Stimulated activated CD4-positive, alpha-beta T cell treated with anti-CD3 and anti-CD28 coated beads, Interleukin-12 subunit alpha, Interleukin-12 subunit beta, amount 100 ng/mL, for 48 hours (primary cell): ENCODE results near the gene IL25.
"Not testable (repeated sequence)": the region's sequence is repeated elsewhere in the genome, so short reads cannot be mapped to it uniquely, and the experiment has no call there.

Source experiments
- DNase-seq, 3 donors: peaks; one replicate each; pipeline ENCODE4 v3.0.0-alpha.2; 2020; ENCODE audit warnings: low read depth in 2 of 3, low spot score in 1 of 3

IL25 gene

DNA sequence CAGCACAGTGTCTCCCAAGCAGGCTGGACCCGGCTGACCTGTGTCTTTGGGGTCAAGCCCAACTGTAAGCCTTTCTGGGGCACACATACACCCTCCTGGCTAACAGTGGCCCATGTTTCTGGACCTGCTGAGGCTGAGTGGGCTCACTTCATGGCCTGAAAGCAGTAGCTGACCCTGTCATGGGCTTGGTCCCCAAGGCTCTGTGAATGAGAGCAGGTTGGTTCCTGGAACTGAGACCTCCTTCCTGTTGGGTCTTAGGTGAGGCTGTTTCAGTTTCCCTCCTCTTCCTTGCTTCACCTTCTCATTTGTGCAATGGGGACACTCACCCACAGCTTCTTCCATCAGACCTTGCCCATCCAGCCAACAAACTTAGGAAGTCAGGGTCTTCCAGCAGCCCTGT lies 744 bp upstream of the IL25 start:
- no peak for DNase-seq

DNA sequence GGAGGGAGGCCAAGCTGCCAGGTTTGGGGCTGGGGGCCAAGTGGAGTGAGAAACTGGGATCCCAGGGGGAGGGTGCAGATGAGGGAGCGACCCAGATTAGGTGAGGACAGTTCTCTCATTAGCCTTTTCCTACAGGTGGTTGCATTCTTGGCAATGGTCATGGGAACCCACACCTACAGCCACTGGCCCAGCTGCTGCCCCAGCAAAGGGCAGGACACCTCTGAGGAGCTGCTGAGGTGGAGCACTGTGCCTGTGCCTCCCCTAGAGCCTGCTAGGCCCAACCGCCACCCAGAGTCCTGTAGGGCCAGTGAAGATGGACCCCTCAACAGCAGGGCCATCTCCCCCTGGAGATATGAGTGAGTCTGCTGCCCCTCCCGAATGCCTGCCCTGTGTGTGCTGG lies 432 bp downstream of the IL25 start:
- DNase-seq: no peak

DNA sequence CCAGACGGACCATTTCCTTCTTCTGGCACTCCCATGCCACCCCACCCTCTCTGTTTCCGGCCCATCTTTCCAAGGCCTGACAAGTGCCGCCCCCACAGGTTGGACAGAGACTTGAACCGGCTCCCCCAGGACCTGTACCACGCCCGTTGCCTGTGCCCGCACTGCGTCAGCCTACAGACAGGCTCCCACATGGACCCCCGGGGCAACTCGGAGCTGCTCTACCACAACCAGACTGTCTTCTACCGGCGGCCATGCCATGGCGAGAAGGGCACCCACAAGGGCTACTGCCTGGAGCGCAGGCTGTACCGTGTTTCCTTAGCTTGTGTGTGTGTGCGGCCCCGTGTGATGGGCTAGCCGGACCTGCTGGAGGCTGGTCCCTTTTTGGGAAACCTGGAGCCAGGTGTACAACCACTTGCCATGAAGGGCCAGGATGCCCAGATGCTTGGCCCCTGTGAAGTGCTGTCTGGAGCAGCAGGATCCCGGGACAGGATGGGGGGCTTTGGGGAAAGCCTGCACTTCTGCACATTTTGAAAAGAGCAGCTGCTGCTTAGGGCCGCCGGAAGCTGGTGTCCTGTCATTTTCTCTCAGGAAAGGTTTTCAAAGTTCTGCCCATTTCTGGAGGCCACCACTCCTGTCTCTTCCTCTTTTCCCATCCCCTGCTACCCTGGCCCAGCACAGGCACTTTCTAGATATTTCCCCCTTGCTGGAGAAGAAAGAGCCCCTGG lies 3.1 kb downstream of the IL25 start:
- DNase-seq: no peak

DNA sequence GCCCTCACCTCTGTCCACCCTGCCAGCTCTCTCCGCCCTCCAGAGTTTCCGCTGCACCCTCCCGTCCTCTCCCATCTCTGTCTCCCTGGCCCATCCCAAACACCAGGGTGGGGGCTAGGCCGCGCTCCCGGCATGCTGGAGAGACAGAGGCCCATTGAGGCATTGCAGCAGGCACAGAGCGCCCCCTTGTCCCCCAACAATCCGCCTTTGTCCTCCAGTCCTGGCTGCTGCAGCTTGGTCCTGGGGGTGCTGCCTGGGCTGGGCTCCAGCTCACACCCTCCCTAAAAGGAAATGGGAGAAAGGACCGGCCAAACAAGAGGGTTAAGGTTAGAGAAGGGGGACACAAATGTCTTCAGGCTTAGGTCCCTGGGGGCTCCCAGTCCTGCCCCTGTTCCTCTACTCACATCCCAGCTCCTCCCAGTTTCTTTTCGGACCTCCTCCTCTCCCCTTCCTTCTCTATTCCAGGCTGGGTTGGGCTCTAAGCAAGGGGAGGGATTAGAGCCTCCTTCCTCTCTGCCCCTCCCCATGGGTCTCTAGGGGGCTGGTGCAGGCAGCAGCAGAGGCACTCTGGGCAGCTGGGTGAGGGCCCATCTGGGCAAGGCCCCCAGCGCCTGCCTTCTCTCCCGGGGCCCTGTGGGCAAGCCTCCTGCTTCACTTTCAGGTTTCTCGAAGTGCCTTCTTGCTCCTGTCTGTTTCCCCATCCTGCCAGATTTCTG lies 4.0 kb downstream of the IL25 start, which contains the start of gene CMTM5:
CMTM5 (plus strand) TSS at position 565 of the 716 bp plus-strand sequence. CDS start 206 bp downstream, outside the sequence.
- no peak for DNase-seq

DNA sequence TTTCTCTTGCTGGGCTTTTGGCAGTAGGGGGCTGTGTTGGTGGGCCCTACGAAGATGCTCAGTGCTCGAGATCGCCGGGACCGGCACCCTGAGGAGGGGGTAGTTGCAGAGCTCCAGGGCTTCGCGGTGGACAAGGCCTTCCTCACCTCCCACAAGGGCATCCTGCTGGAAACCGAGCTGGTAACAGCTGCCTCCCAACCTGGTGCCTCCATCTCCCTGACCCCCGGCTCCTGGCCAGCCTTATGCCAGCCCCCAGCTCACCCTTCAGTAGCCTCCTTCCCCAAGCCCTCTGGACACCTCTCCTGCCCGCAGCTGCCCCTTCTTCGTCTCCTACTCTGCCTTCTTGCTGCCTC lies 4.6 kb downstream of the IL25 start:
- no peak for DNase-seq

DNA sequence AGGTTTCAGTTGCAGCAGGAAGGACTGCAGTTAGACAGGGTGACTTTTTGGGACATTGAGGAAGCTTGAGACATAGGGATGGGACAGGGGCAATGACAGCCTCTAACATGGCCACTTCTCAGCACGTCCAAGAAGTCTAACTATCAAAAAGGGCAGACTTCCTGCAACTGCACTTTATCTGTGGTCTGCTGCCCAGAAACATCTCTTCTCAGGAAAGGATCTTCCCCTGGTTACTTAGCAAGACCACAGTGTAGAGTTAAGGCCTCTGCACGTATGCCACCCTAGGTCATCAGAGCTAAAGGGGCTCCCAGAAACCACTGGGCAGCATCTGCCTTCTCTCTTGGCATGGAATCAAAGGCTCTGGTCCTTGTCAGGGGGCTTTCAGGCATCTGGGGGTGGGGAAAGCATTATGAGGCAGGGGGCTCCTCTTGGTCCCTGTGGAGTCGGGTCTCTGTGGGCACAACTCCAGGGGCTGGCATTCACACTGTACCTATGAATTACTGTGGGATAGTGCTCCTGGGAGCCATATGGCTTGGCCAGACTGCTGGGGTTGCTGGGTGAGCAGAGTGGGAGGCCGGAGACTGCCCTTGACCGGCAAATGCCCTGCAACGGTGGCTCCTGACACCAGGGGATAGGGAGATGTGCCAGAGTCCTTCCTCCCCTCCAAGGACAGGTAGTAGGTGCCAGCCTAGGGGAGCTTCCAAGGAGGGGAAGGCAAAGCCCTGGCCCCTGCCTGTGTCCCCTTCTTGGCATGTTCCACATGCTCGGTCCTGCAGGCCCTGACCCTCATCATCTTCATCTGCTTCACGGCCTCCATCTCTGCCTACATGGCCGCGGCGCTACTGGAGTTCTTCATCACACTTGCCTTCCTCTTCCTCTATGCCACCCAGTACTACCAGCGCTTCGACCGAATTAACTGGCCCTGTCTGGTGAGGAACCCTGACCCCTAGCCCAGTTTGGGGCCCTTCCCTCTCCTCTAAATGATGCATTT lies 5.3 kb downstream of the IL25 start:
- no peak for DNase-seq

DNA sequence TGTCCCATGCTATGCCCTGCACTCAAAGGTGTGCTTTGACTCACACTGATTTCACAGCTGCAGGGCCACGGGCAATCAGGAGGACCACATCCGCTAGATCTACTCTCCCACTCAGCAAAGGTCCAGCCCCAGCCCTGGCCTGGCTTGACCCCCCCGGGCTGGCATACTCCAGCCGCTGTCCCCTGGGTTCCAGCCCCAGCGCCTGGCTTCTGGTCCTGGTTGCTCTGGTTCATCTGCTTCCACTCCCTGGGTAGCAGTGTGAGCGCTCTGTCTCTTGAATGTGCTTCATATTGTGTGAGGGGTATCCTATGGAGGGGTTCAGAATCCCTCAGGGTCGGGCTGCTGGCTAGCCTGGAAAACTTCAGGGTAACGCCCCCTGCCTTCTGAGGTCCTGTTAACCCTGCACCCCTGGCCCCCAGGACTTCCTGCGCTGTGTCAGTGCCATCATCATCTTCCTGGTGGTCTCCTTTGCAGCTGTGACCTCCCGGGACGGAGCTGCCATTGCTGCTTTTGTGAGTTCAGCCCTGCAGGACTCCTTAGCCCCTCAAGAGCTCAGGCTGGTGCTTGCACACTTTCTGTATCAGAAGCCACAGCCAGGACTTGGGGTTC lies 6.1 kb downstream of the IL25 start:
- no peak for DNase-seq

DNA sequence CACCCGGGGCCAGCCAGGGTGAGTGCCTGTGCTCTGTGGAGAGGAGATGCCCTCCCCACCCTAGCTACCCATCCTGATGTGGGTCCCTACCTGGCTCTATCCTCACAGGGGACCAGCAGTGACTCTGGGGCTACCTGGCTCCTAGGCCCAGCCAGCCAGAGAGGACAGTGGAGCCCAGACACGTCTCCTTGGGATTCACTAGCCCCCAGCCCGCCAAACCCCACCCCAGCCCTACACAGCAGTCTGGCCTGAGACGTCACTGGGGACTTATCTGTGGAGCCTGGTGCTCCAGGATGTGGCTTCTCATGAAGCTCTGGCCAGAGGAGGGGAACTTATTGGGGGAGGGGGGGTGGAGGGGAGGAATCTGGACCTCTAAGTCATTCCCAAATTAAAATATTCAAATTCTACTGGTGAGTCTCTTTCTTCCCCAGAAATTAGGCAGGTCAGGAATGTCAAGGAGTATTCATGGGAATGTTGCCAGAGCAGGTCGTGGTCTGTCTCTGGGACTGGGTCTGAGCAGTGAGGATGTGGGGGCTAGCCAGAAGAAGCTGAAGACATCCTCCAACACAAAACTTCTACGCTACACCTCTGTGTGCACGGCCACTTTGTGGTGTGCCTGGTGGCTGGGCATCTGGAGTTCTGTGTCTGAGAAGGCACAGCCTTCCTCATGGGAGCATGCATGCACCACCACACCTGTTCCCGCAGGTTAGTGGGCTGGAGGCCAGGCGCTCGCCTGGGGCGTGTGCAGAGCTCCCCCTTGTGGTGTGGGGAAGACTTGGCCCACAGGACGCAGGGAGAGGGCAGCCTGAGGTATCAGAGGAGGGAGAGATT lies 7.0 kb downstream of the IL25 start:
- peak; percentile 39 to 56 (median 54) for DNase-seq

DNA sequence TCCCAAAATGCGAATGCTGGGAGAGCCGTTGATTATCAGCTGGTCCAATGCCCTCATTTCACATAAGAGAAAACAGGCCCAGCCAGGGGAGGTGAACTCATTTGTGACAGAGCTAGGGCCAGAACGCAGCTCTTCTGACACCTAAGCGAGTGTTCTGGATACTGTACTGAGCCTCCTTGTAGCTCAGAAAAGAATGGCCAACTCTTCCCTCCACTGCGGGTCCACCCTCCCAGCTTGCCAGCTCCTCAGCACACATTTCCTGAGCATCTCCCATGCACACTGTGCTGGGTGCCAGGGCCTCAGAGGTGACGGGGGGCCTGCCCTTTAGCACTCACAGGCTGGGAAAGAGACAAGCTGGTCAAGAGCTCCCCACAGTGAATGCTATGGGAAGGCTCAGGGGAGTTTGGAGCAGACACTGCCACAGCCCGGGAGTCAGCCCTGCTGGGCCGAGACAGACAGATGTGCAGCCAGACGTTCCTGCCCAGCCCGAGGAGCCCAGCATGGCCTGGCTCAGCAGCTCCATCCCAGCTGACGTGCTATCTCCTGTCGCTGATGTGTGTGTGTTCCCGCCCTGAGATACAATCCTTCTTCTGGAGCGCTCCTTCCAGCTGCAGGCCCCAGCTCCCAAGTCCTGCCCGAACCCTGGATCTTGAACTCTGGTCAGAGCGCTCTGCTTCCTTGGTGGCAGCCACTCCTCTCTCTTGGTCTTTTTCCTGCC lies 7.7 kb downstream of the IL25 start:
- no peak for DNase-seq

DNA sequence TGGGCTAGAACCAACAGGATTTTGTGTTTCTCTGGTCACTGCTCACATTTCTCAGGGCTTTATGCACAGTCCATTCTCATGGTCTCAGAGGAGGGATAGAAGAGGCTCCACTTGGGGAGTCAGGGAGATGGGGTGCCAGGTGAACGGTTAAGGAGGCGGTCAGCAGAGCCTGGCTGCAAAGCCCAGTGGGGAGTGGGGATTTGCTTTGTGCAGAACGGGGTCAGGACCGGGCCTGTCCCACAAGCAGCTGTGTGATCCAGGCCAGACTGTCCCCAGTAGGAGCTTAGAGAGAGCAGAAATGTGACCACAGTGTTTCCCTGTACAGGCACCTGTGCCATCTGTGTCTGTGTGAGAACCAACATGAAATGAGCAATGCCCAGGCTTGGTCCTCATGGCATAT lies 8.4 kb downstream of the IL25 start:
- no peak for DNase-seq

DNA sequence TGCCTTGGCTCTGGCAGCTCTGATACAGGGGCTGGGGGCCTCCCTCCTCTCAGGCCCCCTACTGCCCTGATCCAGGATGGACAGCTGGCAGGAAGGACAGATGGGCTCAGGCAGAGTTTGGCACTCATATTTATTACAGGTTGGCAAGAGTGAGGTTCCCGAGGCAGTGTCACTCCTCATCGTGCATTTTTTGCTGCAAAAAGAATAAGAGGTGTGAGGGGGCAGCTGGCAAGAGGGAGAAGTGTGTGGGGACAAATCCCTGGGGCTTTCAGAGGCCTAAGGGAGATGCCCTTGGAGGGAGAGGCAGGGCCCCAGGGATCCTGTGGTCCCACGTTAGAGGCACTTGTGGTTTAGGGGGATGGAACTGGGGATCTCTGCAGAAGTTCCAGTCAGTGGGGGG lies 9.3 kb downstream of the IL25 start:
- DNase-seq: no peak

DNA sequence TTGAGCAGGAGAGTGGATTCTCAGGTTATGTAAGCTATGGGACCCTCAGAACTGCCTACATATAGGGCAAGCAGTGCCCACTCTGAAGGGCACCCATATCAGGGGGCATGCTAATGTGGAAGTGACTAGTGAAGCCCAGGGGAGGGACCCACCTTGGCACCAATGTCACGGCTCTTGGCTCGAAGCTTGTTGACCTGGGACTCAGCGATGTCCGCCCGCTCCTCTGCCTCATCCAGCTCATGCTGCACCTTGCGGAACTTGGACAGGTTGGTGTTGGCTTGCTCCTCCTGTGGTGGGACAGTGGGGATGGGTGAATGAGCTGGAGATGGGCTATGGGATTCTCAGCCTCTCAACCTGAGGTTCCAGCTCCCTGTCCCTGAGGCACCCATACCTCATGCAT lies 9.7 kb downstream of the IL25 start:
- no peak for DNase-seq

DNA sequence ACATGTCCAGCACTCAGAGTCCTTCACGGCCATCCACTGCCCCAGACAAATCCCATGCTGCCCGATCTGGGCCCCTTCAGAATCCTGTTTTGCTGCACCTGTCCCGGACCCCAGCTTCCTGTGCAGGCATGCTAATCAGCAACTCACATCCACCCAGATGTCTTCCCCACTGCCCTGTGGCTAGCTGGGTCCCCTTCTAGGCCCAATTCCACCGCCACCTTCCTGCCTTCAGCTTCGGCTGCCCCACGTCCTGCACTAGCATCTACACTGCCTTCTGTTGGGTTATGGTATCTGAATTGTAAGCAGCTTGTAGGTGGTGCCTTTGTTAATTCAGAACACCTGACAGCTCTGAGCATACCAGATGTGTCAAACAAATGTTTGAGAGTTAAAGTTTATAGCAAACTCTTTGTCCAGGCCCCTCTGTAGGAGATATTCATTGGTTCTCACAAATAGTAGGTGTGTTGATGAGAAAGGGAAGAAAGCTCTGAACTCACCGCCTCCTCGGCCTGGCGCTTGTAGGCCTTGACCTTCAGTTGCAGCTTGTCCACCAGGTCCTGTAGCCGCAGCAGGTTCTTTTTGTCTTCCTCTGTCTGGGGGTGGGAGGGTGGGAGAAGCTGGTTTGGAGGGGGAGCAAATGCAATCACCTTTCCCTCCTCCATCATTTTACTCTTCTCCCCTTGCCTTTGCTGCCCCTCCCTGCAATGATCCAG lies 10.3 kb downstream of the IL25 start:
- DNase-seq: no peak

DNA sequence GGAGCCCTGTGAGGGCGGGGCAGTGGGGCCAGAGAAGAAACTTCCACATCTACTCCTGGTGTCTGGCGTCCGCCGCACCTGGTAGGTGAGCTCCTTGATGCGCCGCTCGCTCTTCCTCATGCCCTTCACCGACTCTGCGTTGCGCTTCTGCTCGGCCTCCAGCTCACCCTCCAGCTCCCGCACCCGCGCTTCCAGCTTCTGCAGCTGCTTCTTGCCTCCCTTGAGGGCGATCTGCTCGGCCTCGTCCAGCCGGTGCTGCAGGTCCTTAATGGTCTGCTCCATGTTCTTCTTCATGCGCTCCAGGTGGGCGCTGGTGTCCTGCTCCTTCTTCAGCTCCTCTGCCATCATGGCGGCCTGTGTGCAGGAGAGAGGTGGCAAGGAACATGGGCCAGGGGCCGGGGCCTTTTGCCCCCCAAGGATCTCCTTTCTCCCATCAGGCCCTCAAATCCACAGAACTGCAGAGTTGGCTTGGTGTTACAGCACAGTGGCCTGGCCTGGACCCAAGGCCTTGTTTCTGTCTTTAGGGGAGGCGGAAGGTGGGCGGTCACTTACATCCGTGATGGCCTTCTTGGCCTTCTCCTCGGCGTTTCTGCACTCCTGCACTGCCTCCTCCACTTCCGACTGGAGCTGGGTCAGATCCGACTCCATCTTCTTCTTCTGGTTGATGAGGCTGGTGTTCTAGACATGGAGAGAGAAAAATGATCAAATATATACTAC lies 11.9 kb downstream of the IL25 start:
- no peak for DNase-seq

DNA sequence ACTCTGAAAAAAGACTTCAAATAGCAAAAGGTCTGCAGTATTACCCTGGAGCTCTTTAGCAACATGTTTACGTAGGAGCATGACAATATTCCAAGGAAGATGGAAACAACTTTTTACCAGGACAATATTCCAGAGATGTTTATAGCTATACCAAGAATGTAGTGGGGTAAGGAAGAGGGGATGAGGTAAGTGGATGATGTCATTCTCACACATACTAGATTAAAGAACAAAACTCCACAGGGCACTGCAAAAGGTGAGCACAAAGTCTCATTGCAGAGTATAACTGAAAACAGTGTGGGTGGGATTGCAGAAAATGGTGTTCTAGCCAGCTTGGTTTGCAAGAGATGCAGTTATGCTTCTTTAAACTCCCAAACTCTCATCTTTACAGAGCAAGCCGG lies 12.6 kb downstream of the IL25 start:
- no peak for DNase-seq

DNA sequence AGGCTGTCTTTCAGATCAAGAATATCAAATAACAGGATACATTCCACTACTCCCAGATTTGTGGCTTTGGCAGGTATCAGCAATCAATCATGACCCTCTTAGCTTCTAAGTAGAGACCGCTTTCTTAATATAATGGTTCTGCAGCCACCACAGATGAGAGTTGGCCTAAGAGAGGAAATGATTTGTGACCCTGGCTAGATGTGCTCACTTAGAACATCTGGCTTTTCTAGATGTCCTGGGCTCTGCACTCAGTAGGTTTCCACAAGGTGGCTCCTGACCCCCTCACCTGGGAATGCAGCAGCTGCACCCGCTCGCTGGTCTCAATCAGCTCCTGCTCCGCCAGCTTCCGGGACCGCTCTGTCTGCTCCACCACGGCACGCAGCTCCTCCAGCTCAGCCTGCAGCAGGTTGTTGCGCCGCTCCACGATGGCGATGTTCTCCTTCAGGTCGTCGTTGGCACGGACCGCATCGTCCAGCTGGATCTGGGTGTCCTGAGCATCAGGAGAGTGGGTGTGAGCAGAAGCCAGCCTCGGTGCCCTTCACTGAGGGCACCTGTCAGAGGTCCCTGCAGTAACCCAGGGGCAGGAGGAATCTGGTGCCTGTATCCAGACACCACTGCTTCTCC lies 13.1 kb downstream of the IL25 start:
- no peak for DNase-seq

DNA sequence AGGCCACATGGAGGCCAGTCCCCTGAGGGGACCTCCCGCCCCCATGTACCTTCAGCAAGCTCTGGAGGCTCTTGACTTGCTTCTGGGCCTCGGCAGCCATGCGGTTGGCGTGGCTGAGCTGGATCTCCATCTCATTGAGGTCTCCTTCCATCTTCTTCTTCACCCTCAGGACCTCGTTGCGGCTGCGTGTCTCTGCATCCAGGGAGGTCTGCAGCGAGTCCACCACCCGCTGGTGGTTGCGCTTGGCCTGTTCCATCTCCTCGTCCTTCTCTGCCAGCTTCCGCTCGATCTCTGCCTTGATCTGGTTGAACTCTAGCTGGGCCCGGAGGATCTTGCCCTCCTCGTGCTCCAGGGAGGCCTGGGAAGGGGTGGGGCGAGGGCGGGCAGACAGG lies 13.7 kb downstream of the IL25 start:
- DNase-seq: not testable (repeated sequence)

DNA sequence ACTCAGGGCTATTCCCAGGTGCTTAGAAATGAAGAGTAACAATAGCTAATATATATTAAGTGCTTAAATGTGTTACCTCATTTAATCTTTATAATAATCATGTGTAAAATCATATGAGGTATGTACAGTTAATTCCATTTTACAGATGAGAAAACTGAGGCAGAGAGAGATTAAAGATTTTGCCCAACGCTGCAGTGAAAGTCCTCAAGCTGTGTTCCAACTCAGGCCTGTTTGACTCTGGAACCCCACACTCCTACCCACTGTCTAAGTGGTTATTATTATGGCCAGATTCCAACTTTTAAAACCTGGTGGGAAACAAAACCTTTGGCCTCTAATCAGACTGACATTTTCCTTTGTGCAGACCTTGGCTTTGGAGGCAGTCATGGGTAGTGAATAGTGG lies 14.4 kb downstream of the IL25 start:
- DNase-seq: no peak
